Tracheal epithelial cell (primary cell): ENCODE results near the gene ALDH3A2. TPM values are rescaled to one million over a fixed set of nuclear protein-coding genes. Genes with fewer than 3 reads are reported as not detected.

Experiments
- total RNA-seq: library from RNA; depleted of rRNA; stranded (reverse); fragments of >200 nt; gene quantifications from 2 replicates; pipeline ENCODE4 v1.2.1, GENCODE V29; 2014

ALDH3A2 gene
- 153 and 400 TPM in 2 replicates for total RNA-seq

DNA sequence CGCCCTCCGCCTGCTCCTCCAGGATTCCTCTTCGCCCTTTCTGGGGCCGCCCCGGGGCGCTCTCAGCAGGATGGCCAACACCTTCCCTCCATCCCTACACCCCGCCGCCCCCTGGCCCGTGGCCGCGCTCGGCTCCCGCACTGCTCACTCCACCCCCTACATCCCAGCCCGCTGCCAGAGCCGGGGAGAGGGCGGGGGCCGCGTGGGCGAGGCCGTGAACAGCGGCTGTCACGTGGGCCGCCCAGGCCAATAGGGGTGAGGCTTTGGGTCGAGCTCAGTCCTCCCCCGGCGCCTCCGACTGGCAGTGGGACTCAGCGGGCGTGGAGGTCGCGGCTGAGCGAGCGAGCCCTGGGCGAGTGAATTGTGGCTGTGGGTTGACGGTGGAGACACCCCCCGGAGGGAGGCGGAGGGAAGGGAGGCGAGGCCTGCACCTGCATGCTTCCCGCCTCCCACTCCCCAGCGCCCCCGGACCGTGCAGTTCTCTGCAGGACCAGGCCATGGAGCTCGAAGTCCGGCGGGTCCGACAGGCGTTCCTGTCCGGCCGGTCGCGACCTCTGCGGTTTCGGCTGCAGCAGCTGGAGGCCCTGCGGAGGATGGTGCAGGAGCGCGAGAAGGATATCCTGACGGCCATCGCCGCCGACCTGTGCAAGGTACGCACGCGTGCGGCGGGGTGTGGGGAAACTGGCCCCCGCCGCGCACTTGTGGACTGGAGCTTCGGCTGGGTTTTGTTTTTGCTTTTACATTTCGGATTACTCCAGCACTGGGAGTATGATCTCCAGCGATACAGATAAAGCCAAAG is at the start of gene ALDH3A2:
TSS of gene ALDH3A2 (plus strand) at position 277 of the 799 bp plus-strand sequence. CDS start at position 498, 221 bp downstream.

DNA sequence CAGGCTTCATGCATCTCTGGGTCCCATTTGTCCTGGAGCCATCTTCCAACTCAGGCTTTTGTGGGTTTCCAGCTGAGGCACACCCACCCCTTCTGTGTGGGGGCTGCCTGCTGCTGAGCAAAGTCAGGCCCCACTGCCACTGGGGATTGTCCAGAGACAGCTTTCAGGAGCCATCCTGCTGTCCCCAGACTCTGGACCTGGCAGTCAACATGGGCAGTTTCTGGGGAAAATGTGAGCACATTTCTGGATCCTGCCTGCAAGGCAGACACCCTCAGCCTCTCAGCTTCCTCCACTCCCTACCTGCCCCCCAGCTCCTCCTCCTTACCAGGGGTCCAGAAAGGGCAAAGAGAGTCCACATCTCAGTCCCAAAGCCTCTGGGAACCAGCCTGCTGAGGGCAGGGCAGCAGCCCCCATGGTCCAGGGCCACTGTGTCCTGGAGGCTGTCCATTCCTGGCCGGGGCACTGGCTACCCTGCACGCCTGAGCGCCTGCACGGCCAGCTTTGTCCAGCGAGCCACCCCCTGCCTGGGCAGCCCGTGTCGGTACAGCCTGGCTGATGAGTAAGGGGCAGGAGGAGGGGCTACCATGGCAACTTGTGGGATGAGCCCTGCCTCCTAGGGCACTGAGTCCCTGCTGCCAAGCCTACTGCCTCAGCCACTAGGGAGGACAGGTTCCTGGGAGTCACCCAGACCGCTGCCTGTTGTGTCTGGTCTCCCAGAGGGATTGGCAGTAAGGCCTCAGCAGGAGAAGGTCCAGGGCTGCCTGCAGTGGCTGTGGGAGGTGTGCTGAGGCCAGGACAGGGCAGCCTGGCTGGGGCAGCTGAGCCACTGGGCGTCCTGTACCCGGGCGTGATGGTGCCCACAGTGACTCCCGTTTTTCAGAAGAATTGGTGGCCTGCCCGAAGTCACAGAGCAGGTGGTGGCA is 67.8 kb downstream of the ALDH3A2 start, which contains the start of gene SLC47A2:
TSS of gene SLC47A2 (minus strand) at position 477 of the 923 bp plus-strand sequence. CDS start at position 448, 29 bp downstream.

Other genes with a start within 250 kb of the ALDH3A2 start
- gene RNF112, start 237.5 kb upstream of the ALDH3A2 start, total RNA-seq: 0.24 and 0.43 TPM in 2 replicates
- 0.24 and 1.3 TPM in 2 replicates for gene SLC47A1, start 114.9 kb upstream of the ALDH3A2 start, total RNA-seq
- gene SLC47A2, start 67.8 kb downstream of the ALDH3A2 start, total RNA-seq: under 0.01 and 1.1 TPM in 2 replicates
- 11.3 and 111 TPM in 2 replicates for gene ALDH3A1, start 99.5 kb downstream of the ALDH3A2 start, total RNA-seq
- 18.1 and 29.0 TPM in 2 replicates for gene ULK2, start 219.2 kb downstream of the ALDH3A2 start, total RNA-seq